H9 (cell line): ENCODE results near the gene C18orf54. TPM values are rescaled to one million over a fixed set of nuclear protein-coding genes. Genes with fewer than 3 reads are reported as not detected.

Experiments
- DNase-seq: peaks from one replicate; pipeline ENCODE4 v3.0.0-alpha.2; 2017
- H2AFZ ChIP-seq: one replicate; pipeline ENCODE4 v1.6.1; 2013; ENCODE audit warnings: mild to moderate bottlenecking, low read length, control low read depth, moderate library complexity
- H2AK5ac ChIP-seq: 2 replicates; pipeline ENCODE4 v1.6.1; 2013; ENCODE audit warnings: low read length, control low read depth, mixed read lengths; ENCODE audit not compliant: insufficient read length
- H2BK120ac ChIP-seq: one replicate; pipeline ENCODE4 v1.6.1; 2013; ENCODE audit warnings: low read depth, mild to moderate bottlenecking, low read length, control low read depth, inconsistent platforms; ENCODE audit not compliant: poor library complexity, severe bottlenecking
- H2BK12ac ChIP-seq: 2 replicates; pipeline ENCODE4 v1.6.1; 2013; ENCODE audit warnings: low read length, control low read depth, mixed read lengths, low read depth; ENCODE audit not compliant: insufficient read length
- H2BK15ac ChIP-seq: 2 replicates; pipeline ENCODE4 v1.6.1; 2013; ENCODE audit warnings: low read depth, low read length, control low read depth
- H2BK20ac ChIP-seq: one replicate; pipeline ENCODE4 v1.6.1; 2013; ENCODE audit warnings: low read depth, mild to moderate bottlenecking, low read length, control low read depth, inconsistent platforms; ENCODE audit not compliant: poor library complexity, severe bottlenecking
- H2BK5ac ChIP-seq: 2 replicates; pipeline ENCODE4 v1.6.1; 2013; ENCODE audit warnings: low read length, control low read depth, mixed read lengths; ENCODE audit not compliant: insufficient read length
- H3K14ac ChIP-seq: 2 replicates; pipeline ENCODE4 v1.6.1; 2013; ENCODE audit warnings: low read length, control low read depth; ENCODE audit not compliant: insufficient read depth
- H3K18ac ChIP-seq: 2 replicates; pipeline ENCODE4 v1.6.1; 2013; ENCODE audit warnings: low read depth, mild to moderate bottlenecking, mixed read lengths, low read length, control low read depth; ENCODE audit not compliant: insufficient read length
- H3K23ac ChIP-seq: 2 replicates; pipeline ENCODE4 v1.6.1; 2013; ENCODE audit warnings: low read length, control low read depth, mixed read lengths, low read depth; ENCODE audit not compliant: insufficient read length
- H3K23me2 ChIP-seq: 2 replicates; pipeline ENCODE4 v1.6.1; 2013; ENCODE audit warnings: low read depth, mild to moderate bottlenecking, mixed read lengths, low read length, control low read depth; ENCODE audit not compliant: insufficient read length, poor library complexity, severe bottlenecking
- H3K27ac ChIP-seq: 2 replicates; pipeline ENCODE4 v1.5.1; 2013; ENCODE audit warnings: low read length, control low read depth, mixed read lengths, low read depth; ENCODE audit not compliant: insufficient read length
- H3K27me3 ChIP-seq: 2 replicates; pipeline ENCODE4 v1.6.1; 2013; ENCODE audit warnings: low read length, control low read depth, inconsistent platforms; ENCODE audit not compliant: insufficient read depth
- H3K4ac ChIP-seq: 2 replicates; pipeline ENCODE4 v1.6.1; 2013; ENCODE audit warnings: low read depth, mild to moderate bottlenecking, control low read depth, inconsistent platforms, low read length, moderate library complexity
- H3K4me1 ChIP-seq: 2 replicates; pipeline ENCODE4 v1.6.1; 2013; ENCODE audit warnings: low read length, control low read depth, inconsistent platforms; ENCODE audit not compliant: insufficient read depth
- H3K4me2 ChIP-seq: 2 replicates; pipeline ENCODE4 v1.6.1; 2013; ENCODE audit warnings: low read length, control low read depth, mixed read lengths; ENCODE audit not compliant: insufficient read length, insufficient read depth
- H3K56ac ChIP-seq: 2 replicates; pipeline ENCODE4 v1.6.1; 2013; ENCODE audit warnings: low read depth, mild to moderate bottlenecking, mixed read lengths, low read length, control low read depth; ENCODE audit not compliant: insufficient read length
- H3K79me1 ChIP-seq: 2 replicates; pipeline ENCODE4 v1.6.1; 2013; ENCODE audit warnings: low read depth, mild to moderate bottlenecking, moderate library complexity, low read length, control low read depth, inconsistent platforms; ENCODE audit not compliant: insufficient read depth, poor library complexity, severe bottlenecking
- H3K79me2 ChIP-seq: 2 replicates; pipeline ENCODE4 v1.6.1; 2013; ENCODE audit warnings: low read length, control low read depth, inconsistent platforms; ENCODE audit not compliant: insufficient read depth
- H3K9ac ChIP-seq: 2 replicates; pipeline ENCODE4 v1.6.1; 2013; ENCODE audit warnings: low read length, control low read depth, mixed read lengths; ENCODE audit not compliant: insufficient read length; ENCODE audit errors: extremely low read depth
- H3K9me3 ChIP-seq: one replicate; pipeline ENCODE4 v1.6.1; 2013; ENCODE audit warnings: low read depth, low read length, inconsistent platforms; ENCODE audit not compliant: control insufficient read depth
- H3T11ph ChIP-seq: one replicate; pipeline ENCODE4 v1.6.1; 2013; ENCODE audit warnings: mild to moderate bottlenecking, low read length, control low read depth, inconsistent platforms
- H4K20me1 ChIP-seq: one replicate; pipeline ENCODE4 v1.6.1; 2013; ENCODE audit not compliant: control insufficient read depth, insufficient read length, insufficient read depth
- H4K5ac ChIP-seq: 2 replicates; pipeline ENCODE4 v1.6.1; 2013; ENCODE audit warnings: low read depth, mild to moderate bottlenecking, mixed read lengths, low read length, control low read depth; ENCODE audit not compliant: insufficient read length
- H4K8ac ChIP-seq: replicated peaks from 2 replicates; pipeline ENCODE4 v1.6.1; 2013; ENCODE audit warnings: low read length, control low read depth, mixed read lengths, low read depth; ENCODE audit not compliant: insufficient read length
- H4K91ac ChIP-seq: 2 replicates; pipeline ENCODE4 v1.6.1; 2013; ENCODE audit warnings: low read depth, mild to moderate bottlenecking, moderate library complexity, mixed read lengths, low read length, control low read depth; ENCODE audit not compliant: insufficient read length
- H3K27ac Mint-ChIP-seq, 3 experiments: 2 replicates in 2 of 3; 3 replicates in 1 of 3; pipeline ENCODE4 v1.8.0; 2020 to 2021; ENCODE audit warnings: mixed read lengths in 3 of 3, mild to moderate bottlenecking in 1 of 3, moderate library complexity in 1 of 3
- H3K27me3 Mint-ChIP-seq: 2 replicates; pipeline ENCODE4 v1.8.0; 2021; ENCODE audit warnings: low read depth, mild to moderate bottlenecking, moderate library complexity, mixed read lengths
- H3K36me3 Mint-ChIP-seq, 3 experiments: 2 replicates in 2 of 3; 3 replicates in 1 of 3; pipeline ENCODE4 v1.8.0; 2020 to 2021; ENCODE audit warnings: low read depth in 3 of 3, mixed read lengths in 3 of 3; ENCODE audit not compliant: insufficient read depth in 1 of 3
- H3K4me1 Mint-ChIP-seq, 2 experiments: 2 replicates each; pipeline ENCODE4 v1.8.0; 2020; ENCODE audit warnings: mixed read lengths in 2 of 2
- H3K4me3 Mint-ChIP-seq, 2 experiments: 2 replicates in 1 of 2; 3 replicates in 1 of 2; pipeline ENCODE4 v1.8.0; 2020 to 2021; ENCODE audit warnings: mild to moderate bottlenecking in 2 of 2, mixed read lengths in 2 of 2, moderate library complexity in 1 of 2
- H3K9me3 Mint-ChIP-seq, 2 experiments: 2 replicates in 1 of 2; 3 replicates in 1 of 2; pipeline ENCODE4 v1.8.0; 2020; ENCODE audit warnings: mild to moderate bottlenecking in 2 of 2, mixed read lengths in 2 of 2, moderate library complexity in 1 of 2
- total RNA-seq: library from RNA; stranded (reverse); gene quantifications from 2 replicates; pipeline ENCODE4 v1.2.1, GENCODE V29; 2021
- TF ChIP-seq, protein P1 (sequence below): fragments of 200-600 bp; sonication (generic); conservative IDR thresholded peaks from 3 replicates; pipeline ENCODE4 v1.8.0; 2021; ENCODE audit warnings: antibody characterized with exemption, mild to moderate bottlenecking

The C18orf54 gene
- total RNA-seq, 1 experiment from 2014 or later, result 21.6 TPM

DNA sequence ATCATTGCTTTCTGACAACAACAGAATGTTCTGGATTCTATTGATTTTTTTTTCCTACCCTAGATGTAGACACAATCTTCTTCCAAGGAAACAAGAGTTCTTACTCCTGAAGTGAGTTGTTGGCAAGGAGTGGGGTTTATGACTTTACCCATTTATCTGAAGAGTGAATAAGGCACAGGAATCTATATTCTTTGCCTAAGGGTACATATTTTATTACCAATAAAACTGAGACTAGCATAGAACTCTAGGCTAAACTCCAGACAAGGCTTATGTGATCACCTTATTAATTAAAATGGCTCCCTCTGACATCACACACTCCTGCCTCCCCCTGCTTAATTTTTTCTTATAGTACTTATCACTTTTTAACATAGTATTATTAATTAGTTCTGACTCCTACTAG is 47.6 kb downstream of the C18orf54 start:
- TF ChIP-seq, protein P1, sequence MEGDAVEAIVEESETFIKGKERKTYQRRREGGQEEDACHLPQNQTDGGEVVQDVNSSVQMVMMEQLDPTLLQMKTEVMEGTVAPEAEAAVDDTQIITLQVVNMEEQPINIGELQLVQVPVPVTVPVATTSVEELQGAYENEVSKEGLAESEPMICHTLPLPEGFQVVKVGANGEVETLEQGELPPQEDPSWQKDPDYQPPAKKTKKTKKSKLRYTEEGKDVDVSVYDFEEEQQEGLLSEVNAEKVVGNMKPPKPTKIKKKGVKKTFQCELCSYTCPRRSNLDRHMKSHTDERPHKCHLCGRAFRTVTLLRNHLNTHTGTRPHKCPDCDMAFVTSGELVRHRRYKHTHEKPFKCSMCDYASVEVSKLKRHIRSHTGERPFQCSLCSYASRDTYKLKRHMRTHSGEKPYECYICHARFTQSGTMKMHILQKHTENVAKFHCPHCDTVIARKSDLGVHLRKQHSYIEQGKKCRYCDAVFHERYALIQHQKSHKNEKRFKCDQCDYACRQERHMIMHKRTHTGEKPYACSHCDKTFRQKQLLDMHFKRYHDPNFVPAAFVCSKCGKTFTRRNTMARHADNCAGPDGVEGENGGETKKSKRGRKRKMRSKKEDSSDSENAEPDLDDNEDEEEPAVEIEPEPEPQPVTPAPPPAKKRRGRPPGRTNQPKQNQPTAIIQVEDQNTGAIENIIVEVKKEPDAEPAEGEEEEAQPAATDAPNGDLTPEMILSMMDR, result no peak
- Histone ChIP-seq H4K20me1 (no peaks in the 10 kb centered on the region), H3K4ac (no peak overlapping the region), H3K9ac (no peak overlapping the region), H3K79me1 (no peaks in the 10 kb centered on the region), H3K56ac (no peak overlapping the region), H2BK12ac (no peak overlapping the region), H2BK120ac (no peak overlapping the region), H3K4me1 (no peaks in the 10 kb centered on the region), H3K27me3 (no peaks in the 10 kb centered on the region), H3K18ac (no peak overlapping the region), H4K91ac (no peak overlapping the region), H2AFZ (no peak overlapping the region), H3K27ac (no peak overlapping the region), H3T11ph (no peak overlapping the region), H3K9me3 (no peaks in the 10 kb centered on the region), H4K5ac (no peak overlapping the region), H4K8ac (no peak overlapping the region), H2BK20ac (no peak overlapping the region), H3K23ac (no peak overlapping the region), H3K79me2 (no peaks in the 10 kb centered on the region), H3K14ac (no peak overlapping the region), H2BK5ac (no peak overlapping the region), H3K23me2 (no peaks in the 10 kb centered on the region), H2AK5ac (no peak overlapping the region), H3K4me2 (no peak overlapping the region), H2BK15ac (no peak overlapping the region)
- Mint-ChIP-seq H3K27ac (no peak overlapping the region; a peak in 1 of 7 replicates), H3K9me3 (no peaks in the 10 kb centered on the region), H3K27me3 (no peaks in the 10 kb centered on the region), H3K36me3 (no peaks in the 10 kb centered on the region), H3K4me3 (no peak overlapping the region), H3K4me1 (peaks cover 0 to 4% of the 10 kb centered on the region in 2 experiments; a peak in 1 of 4 replicates)
- no peak for DNase-seq
